G401.6 (cell line): Measurements from ENCODE around the gene FIBIN.
"Not testable (repeated sequence)": the region's sequence is repeated elsewhere in the genome, so short reads cannot be mapped to it uniquely, and the experiment has no call there.

Experiments
- FAIRE-seq: peaks from 2 replicates; lab custom pipeline; 2012; peaks lifted over from hg19 to GRCh38; lab: Jason Lieb, UNC

FIBIN gene

DNA sequence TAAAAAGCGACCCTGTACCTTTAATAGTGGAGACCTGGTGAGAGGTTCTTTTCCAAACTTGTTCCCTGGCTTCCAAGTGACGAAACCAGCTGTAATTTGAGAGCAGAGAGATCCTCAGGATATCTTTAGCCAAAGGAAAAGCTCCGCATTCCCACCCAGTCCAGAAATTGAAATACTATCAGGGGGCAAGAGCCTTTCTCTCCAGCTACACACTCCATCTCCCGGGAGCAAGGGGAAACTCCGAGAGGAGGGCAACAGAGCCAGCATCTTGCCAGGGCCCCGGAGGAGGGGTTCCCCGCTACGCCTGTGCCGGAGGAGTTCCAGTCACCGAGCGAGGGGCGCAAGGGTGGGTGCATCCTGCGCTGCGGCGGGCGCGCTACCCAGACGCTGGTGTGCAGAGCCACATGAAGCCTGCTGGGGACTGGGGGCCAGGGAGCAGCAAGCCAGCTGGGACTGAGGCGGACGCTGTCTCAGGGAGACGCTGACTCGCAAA is at the start of gene FIBIN:
FIBIN (plus strand) TSS at position 148 of the 493 bp plus-strand sequence. CDS start 415 bp downstream, outside the sequence.
- FAIRE-seq: no peak

- no peak for FAIRE-seq
Observed at GRCh38 chr11:26944866-26945664, 48.8 kb upstream of the FIBIN start.

- FAIRE-seq: no peak
Observed at GRCh38 chr11:26946257-26946716, 47.6 kb upstream of the FIBIN start.

DNA sequence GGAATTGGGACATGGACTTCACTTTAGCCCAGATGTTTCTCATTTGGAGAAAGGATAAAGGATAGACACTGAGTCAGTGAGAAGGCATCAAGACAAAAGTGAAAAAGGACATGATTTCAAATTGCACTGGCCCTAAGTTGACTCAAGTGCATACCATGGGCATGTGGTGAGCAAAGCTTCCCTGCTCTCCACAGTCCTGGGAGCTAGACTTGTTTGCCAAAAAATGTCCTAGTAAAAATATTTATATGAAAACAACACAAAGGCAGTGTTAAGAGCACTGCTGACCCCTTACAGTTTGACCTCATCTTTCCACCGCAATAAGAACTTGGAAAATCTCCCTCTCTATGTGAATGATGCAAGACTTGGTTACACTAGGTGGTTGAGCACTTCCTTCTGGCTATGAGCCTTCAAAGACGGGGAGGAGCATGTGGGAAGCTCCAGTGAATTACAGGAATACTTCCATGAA is 46.5 kb upstream of the FIBIN start:
- FAIRE-seq: no peak

DNA sequence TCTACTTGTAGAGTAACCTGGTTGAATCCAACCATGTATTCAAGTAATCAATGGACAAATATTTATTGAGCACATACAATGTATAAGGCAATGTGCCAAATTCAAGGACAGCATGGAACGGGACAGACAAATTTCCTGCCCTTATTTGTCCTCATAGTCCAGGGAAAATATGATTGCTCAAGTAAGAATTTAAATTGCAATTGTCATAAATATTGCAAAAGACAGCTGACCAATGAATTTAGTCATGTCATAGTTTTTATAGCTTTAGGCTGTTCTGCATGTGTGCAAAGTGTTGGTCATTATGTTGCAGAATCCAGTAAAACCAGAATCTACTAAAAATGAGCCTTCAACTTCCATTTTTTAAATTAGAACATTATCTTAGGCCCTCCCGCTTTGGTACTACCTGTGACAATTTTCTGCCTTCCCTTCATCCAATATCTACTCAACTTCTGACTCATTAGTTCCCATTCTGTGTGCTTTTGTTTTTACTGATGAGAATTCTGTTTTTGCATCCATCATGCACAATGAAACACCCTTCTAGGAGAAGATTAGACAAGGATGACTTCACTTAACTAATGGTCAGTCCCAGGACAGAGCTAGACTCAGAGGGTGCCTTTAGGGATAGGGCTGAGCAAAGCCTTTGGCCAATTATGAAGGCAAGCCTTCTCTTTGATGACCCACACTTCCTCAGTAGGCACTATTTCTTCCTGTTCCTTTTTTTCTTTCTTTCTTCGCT is 45.8 kb upstream of the FIBIN start:
- FAIRE-seq: no peak

GRCh38 chr11:26948881-26949280 is 45.0 kb upstream of the FIBIN start:
- no peak for FAIRE-seq

- FAIRE-seq: no peak
Observed at GRCh38 chr11:26949846-26950245, 44.1 kb upstream of the FIBIN start.

DNA sequence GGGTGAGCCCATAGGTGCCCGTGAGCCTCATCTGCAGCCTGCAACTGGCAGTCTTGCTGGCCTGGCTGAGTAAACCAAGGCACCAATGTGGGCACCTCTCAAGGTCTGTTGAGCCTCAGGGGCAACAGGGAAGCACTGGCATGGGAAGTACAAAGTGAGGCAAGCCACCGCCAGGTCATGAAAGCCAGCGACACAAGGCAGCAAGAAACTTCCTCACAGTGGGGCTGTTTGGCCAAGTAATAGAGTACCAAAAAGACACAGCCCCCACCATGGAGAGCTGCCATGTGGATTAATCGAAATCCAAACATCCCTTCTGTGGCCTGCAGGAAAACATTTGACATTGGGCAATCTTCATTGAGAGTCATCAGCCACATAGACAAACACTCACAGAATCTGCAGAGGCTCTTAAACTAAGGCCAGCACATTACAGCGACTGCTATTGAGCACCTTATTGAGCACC is 43.6 kb upstream of the FIBIN start:
- FAIRE-seq: no peak

DNA sequence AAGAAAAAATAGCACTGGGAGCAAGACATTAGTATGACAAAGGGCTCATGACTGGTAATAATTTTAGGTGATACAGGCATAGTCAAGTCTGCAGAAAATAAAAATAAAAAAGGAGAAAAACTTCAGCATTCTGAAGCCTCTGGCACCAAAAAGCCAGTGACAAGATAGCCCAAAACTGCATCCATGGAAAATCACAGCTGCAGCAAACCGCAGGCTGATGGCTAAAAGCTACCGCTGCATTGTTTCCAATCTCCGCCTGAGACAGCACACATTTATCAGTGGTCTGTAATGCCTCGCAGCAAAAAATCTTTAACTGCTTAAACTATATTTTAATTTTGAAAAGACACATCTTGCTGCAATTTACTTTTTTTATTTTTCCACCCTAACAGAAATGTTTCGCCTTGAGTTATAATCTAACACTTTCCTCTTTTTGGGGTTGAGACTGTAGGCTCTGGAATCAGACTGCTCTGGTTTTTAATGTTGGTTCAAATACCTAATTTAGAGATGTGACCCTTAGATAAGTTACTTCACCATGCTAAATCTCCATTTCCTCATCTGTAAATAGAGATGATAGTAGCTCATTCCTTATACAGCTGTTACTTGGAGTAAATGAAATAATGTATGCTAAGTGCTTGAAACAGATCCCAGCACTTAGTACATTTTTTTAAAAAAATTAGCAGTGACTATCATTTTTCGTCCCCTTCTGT is 42.0 kb upstream of the FIBIN start:
- FAIRE-seq: no peak

DNA sequence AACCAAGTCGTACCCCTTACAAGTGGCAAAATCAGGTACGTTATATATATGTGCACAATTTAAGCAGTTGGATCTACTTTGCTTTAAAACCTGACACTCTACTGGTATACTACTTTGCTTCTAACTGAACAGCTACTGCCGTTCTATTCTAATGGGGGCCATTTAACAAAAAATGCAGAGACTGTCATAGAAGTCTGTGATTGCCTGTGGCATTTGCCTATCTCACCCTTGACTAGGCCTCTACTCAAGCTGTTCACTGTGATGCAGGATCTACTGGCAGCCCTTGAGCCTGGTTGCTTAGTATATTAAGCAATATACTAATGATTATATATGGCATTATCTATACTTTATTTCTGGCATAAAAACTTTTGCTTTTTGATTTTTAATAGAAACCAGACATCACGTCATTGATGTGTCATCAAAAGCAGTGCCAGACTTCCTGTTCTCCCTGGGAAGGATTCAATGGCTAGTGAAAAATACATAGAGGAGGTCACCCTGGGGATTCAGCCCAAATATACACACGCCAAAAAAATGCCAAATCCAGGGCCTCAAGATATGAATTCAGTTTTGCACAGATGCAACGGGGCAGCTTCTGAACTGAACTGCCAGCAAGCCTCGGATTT is 40.0 kb upstream of the FIBIN start:
- FAIRE-seq: no peak

GRCh38 chr11:26958005-26958701 is 35.8 kb upstream of the FIBIN start:
- no peak for FAIRE-seq

- no peak for FAIRE-seq
Observed at GRCh38 chr11:26958702-26959049, 35.2 kb upstream of the FIBIN start.

- FAIRE-seq: no peak
Observed at GRCh38 chr11:26960281-26960680, 33.6 kb upstream of the FIBIN start.

- no peak for FAIRE-seq
Observed at GRCh38 chr11:26963764-26964163, 30.1 kb upstream of the FIBIN start.

- FAIRE-seq: no peak
Observed at GRCh38 chr11:26964339-26964738, 29.6 kb upstream of the FIBIN start.

DNA sequence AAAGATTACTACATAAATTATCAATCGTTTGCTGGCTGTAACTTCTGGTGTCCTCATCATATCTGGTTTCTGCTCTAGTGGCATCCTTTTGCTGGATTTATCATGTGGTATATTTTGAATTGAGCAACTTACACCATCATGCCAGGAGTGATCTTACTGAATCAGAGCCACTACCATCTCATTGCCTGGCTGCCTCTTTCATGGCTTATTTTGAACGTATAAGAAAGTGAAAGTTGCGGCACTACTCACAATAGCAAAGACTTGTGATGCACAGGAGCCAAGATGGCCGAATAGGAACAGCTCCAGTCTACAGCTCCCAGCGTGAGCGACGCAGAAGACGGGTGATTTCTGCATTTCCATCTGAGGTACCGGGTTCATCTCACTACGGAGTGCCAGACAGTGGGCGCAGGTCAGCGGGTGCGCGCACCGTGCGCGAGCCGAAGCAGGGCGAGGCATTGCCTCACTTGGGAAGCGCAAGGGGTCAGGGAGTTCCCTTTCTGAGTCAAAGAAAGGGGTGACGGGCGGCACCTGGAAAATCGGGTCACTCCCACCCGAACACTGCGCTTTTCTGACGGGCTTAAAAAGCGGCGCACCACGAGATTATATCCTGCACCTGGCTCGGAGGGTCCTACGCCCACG is 28.9 kb upstream of the FIBIN start:
- not testable (repeated sequence) for FAIRE-seq

GRCh38 chr11:26971961-26972360 is 22.0 kb upstream of the FIBIN start:
- FAIRE-seq: no peak

DNA sequence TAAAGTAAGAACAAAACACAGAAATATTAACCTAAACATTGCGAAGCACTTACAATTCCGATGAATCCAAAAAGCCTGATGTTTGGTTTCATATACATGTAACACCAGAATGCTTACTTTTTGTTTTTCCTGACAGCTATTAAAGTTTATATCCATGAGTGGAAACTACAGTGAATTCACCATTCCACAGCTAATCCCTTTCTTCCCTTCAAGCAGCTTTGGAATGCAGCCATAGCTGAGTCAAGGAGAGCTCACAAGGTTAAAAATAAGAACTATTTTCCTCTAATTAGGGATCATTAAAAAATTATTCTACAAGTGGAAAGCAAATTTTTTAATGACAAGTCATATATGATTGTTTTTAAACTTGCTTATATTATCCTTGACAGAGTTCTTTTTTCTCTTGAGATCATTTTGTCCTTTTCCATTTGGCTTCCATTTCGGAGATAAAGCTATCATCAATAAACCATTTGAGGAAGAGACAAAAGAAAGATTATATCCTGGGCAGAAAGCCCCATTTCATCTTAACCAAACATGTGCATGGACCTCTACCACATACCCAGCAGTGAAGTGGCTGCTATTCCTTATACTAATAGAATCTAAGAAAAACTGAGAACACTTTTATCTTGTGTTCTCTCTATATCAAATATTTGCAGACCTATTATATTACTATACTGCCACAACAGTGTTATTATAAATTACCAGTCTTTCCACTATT is 19.7 kb upstream of the FIBIN start:
- FAIRE-seq: no peak

DNA sequence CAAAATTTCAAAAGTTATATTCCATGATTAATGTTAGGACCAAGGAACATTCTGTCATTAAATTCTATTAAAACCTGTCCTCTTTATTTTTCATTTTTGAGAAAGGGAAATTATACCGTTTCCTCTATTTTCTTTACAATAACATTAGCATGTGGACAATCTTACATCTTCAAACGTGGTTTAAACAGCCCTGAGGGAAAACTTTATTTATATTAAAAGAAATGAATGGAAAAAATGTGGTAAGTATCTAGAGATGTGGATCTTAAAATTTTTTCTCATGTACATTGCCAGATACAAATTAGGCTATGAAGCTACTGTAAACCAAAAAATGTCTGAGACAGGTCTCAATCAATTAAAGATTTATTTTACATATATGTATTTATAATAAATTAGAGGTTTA is 18.9 kb upstream of the FIBIN start:
- no peak for FAIRE-seq

DNA sequence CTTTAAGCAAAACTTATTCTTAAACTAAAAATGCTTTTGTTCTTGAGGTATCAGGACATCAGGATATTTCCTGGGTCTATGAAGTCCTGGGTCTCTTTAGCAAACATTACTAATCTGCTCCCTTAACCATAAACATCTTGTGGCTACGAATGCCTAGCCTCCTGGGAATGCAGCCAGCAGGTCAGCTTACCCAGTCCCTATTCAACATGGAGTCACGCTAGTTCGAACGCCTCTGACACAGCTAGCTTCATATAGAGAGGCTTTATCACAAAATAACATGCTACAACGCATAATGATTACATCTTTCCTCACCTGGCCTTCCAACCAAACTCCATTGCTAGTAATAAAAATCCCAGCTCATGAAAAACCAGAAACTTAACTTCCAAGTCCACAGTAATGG is 17.5 kb upstream of the FIBIN start:
- no peak for FAIRE-seq
